K562 (cell line): ENCODE measurements around the gene MRPL41. TPM values are rescaled to one million over a fixed set of nuclear protein-coding genes. Genes with fewer than 3 reads are reported as not detected.

ENCODE experiments used
- ARID1B ChIP-seq: fragments of 450-650 bp; IDR thresholded peaks from 2 replicates; pipeline ENCODE4 v1.6.1; 2016; ENCODE audit warnings: antibody characterized with exemption, mild to moderate bottlenecking, inconsistent platforms
- ASH1L ChIP-seq: fragments of 450-650 bp; IDR thresholded peaks from 2 replicates; pipeline ENCODE4 v1.6.1; 2018; ENCODE audit warnings: borderline replicate concordance, mild to moderate bottlenecking, low read depth; ENCODE audit not compliant: partially characterized antibody
- GATAD2A ChIP-seq: fragments of 450-650 bp; IDR thresholded peaks from 2 replicates; pipeline ENCODE4 v1.6.1; 2017
- MEF2D ChIP-seq: conservative IDR thresholded peaks from 2 replicates; pipeline ENCODE4 v1.6.1; 2016; ENCODE audit warnings: low read depth, missing genetic modification characterization, missing compliant biosample characterization
- MIER1 ChIP-seq: fragments of 450-650 bp; IDR thresholded peaks from 2 replicates; pipeline ENCODE4 v1.6.1; 2016; ENCODE audit warnings: antibody characterized with exemption, mild to moderate bottlenecking, low read depth
- MYC ChIP-seq, 2 experiments: fragments of 250-450 bp in 1 of 2; sonication (Bioruptor Pico) in 1 of 2; IDR thresholded peaks; 2 replicates each; pipeline versions ENCODE4 v1.5.1 to v1.6.1; 2012 to 2021; ENCODE audit warnings: low read depth in 2 of 2, borderline replicate concordance in 1 of 2, improper control_type of control experiment in 1 of 2, low read length in 1 of 2, mild to moderate bottlenecking in 1 of 2, moderate library complexity in 1 of 2
- NFXL1 ChIP-seq: fragments of 450-650 bp; formaldehyde crosslinking; IDR thresholded peaks from 2 replicates; pipeline ENCODE4 v1.4.0; 2021; ENCODE audit warnings: mild to moderate bottlenecking
- POLR2A ChIP-seq: fragments of 450-650 bp; conservative IDR thresholded peaks from 2 replicates; pipeline ENCODE4 v1.6.1; 2016
- WHSC1 ChIP-seq: IDR thresholded peaks from one replicate; pipeline ENCODE4 v1.6.1; 2012; ENCODE audit warnings: low read length, control low read depth, inconsistent platforms
- ZNF3 ChIP-seq: fragments of 250-450 bp; sonication (Bioruptor Pico); IDR thresholded peaks from 2 replicates; pipeline ENCODE4 v1.5.0; 2021; ENCODE audit warnings: mild to moderate bottlenecking, moderate library complexity
- ZNF583 ChIP-seq: fragments of 250-450 bp; sonication (Bioruptor Pico); IDR thresholded peaks from 2 replicates; pipeline ENCODE4 v1.4.0; 2020
- ZNF764 ChIP-seq: fragments of 250-450 bp; sonication (Bioruptor Pico); IDR thresholded peaks from 2 replicates; pipeline ENCODE4 v1.4.0; 2020; ENCODE audit warnings: low read depth, mild to moderate bottlenecking, moderate library complexity
- polyA plus RNA-seq, 8 experiments: library from polyadenylated mRNA; depleted of rRNA in 4 of 8; stranded (reverse) in 5 of 8; unstranded in 3 of 8; fragments of >200 nt; fragmentation: Nextera tagmentation in 2 of 8; fragmentation: Illumina TruSeq in 1 of 8; extraction: Ambion mirVana in 2 of 8; extraction: Trizol in 1 of 8; gene quantifications; 2 replicates each; pipeline versions ENCODE4 v1.2.1 to v1.2.3, GENCODE V29; 2011 to 2014; ENCODE audit warnings: inconsistent platforms in 1 of 8, missing spikeins in 1 of 8
- total RNA-seq, 7 experiments: library from RNA; depleted of rRNA in 6 of 7; stranded (reverse); fragments of >200 nt in 6 of 7; fragmentation: Illumina TruSeq in 2 of 7; extraction: Trizol in 2 of 7; gene quantifications; 2 replicates each; pipeline versions ENCODE4 v1.2.1 to v1.2.3, GENCODE V29; 2011 to 2021; ENCODE audit warnings: low replicate concordance in 1 of 7
- TF ChIP-seq, protein P1 (sequence below): sonication (generic); formaldehyde crosslinking; IDR thresholded peaks from 2 replicates; pipeline ENCODE4 v1.8.1; 2023; ENCODE audit warnings: missing genetic modification reagents, mild to moderate bottlenecking, borderline replicate concordance
- TF ChIP-seq, protein P2 (sequence below): sonication (generic); formaldehyde crosslinking; IDR thresholded peaks from 2 replicates; pipeline ENCODE4 v1.8.0; 2022; ENCODE audit warnings: mild to moderate bottlenecking, missing genetic modification reagents
- TF ChIP-seq, protein P3 (sequence below), 2 experiments: fragments of 200-800 bp in 1 of 2; sonication (Bioruptor generic) in 1 of 2; sonication (generic) in 1 of 2; formaldehyde crosslinking in 1 of 2; IDR thresholded peaks in 1 of 2; conservative IDR thresholded peaks in 1 of 2; 2 replicates each; pipeline versions ENCODE4 v1.5.0 to v1.6.1; 2016 to 2020; ENCODE audit warnings: missing compliant biosample characterization in 1 of 2, missing genetic modification characterization in 1 of 2, missing genetic modification reagents in 1 of 2
- TF ChIP-seq, protein P4 (sequence below): fragments of 450-650 bp; formaldehyde crosslinking; IDR thresholded peaks from 2 replicates; pipeline ENCODE4 v1.4.0; 2022; ENCODE audit warnings: missing genetic modification characterization
- TF ChIP-seq, protein P5 (sequence below): IDR thresholded peaks from 2 replicates; pipeline ENCODE4 v1.6.1; 2014; ENCODE audit warnings: antibody characterized with exemption

MRPL41 gene
- total and polyA plus RNA-seq, 9 of the 15 experiments (the other 6 are each of a cell fraction or from before 2014, with no cell fraction given), result 2.6 to 259 (median 21.6) TPM

DNA sequence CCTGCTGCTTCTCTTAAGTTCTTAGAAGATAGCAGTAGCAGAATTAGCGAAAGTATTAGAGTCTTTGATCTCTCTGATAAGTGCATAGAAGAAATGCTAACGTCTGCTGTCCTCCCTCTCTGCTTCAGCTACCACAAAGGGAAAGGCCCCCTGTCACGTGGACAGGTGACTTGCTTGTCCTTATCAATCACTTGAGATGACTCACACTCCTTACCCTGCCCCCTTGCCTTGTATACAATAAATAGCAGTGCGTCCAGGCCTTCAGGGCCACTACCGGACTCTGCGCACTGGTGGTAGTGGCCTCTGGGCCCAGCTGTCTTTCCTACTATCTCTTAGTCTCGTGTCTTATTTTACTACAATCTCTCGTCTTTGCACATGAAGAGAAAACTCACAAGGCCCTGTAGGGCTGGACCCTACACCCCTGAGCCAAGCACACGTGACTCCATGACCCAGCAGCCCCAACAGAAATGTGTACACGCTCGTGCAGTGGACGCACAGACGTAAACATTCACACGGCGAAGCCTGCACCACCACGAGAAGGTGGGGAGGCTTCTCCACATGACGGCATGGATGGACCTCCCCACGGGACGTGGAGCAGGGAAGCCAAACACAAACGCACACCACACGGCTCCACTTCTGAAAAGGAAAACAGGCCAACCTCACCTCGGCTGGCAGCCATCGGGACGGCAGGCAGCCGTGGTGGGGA lies 39.8 kb upstream of the MRPL41 start (continued):
- TF ChIP-seq MYC (IDR thresholded peaks at IDR 0.05; ENCODE audit: low read depth, low read length) (peak; percentile 32; the same call in 1 of the 2 replicates), MYC (CRISPR knock-in tag; IDR thresholded peaks at IDR 0.05; ENCODE audit: borderline replicate concordance, low read depth) (no peak), NFXL1 (no peak), ZNF764 (CRISPR knock-in tag) (no peak), POLR2A (peak; percentile 68), ZNF3 (CRISPR knock-in tag) (no peak), MIER1 (no peak), GATAD2A (no peak), ASH1L (no peak), ARID1B (peak; percentile 79), WHSC1 (no peak), MEF2D (tag) (no peak), ZNF583 (CRISPR knock-in tag) (no peak)
- TF ChIP-seq, protein P1, sequence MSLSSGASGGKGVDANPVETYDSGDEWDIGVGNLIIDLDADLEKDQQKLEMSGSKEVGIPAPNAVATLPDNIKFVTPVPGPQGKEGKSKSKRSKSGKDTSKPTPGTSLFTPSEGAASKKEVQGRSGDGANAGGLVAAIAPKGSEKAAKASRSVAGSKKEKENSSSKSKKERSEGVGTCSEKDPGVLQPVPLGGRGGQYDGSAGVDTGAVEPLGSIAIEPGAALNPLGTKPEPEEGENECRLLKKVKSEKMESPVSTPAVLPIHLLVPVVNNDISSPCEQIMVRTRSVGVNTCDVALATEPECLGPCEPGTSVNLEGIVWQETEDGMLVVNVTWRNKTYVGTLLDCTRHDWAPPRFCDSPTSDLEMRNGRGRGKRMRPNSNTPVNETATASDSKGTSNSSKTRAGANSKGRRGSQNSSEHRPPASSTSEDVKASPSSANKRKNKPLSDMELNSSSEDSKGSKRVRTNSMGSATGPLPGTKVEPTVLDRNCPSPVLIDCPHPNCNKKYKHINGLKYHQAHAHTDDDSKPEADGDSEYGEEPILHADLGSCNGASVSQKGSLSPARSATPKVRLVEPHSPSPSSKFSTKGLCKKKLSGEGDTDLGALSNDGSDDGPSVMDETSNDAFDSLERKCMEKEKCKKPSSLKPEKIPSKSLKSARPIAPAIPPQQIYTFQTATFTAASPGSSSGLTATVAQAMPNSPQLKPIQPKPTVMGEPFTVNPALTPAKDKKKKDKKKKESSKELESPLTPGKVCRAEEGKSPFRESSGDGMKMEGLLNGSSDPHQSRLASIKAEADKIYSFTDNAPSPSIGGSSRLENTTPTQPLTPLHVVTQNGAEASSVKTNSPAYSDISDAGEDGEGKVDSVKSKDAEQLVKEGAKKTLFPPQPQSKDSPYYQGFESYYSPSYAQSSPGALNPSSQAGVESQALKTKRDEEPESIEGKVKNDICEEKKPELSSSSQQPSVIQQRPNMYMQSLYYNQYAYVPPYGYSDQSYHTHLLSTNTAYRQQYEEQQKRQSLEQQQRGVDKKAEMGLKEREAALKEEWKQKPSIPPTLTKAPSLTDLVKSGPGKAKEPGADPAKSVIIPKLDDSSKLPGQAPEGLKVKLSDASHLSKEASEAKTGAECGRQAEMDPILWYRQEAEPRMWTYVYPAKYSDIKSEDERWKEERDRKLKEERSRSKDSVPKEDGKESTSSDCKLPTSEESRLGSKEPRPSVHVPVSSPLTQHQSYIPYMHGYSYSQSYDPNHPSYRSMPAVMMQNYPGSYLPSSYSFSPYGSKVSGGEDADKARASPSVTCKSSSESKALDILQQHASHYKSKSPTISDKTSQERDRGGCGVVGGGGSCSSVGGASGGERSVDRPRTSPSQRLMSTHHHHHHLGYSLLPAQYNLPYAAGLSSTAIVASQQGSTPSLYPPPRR (CRISPR knock-in tag), result no peak; the same call in 1 of the 2 replicates
- TF ChIP-seq, protein P2, sequence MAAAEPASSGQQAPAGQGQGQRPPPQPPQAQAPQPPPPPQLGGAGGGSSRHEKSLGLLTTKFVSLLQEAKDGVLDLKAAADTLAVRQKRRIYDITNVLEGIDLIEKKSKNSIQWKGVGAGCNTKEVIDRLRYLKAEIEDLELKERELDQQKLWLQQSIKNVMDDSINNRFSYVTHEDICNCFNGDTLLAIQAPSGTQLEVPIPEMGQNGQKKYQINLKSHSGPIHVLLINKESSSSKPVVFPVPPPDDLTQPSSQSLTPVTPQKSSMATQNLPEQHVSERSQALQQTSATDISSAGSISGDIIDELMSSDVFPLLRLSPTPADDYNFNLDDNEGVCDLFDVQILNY (CRISPR knock-in tag), result 0 out of 2 replicates have a peak, but pooled peaks have one; percentile 27
- TF ChIP-seq, protein P3, sequence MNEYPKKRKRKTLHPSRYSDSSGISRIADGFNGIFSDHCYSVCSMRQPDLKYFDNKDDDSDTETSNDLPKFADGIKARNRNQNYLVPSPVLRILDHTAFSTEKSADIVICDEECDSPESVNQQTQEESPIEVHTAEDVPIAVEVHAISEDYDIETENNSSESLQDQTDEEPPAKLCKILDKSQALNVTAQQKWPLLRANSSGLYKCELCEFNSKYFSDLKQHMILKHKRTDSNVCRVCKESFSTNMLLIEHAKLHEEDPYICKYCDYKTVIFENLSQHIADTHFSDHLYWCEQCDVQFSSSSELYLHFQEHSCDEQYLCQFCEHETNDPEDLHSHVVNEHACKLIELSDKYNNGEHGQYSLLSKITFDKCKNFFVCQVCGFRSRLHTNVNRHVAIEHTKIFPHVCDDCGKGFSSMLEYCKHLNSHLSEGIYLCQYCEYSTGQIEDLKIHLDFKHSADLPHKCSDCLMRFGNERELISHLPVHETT (CRISPR knock-in tag; conservative IDR thresholded peaks at IDR 0.05 in 1 of 2, IDR thresholded peaks at IDR 0.05 in 1 of 2), result no peak
- TF ChIP-seq, protein P4, sequence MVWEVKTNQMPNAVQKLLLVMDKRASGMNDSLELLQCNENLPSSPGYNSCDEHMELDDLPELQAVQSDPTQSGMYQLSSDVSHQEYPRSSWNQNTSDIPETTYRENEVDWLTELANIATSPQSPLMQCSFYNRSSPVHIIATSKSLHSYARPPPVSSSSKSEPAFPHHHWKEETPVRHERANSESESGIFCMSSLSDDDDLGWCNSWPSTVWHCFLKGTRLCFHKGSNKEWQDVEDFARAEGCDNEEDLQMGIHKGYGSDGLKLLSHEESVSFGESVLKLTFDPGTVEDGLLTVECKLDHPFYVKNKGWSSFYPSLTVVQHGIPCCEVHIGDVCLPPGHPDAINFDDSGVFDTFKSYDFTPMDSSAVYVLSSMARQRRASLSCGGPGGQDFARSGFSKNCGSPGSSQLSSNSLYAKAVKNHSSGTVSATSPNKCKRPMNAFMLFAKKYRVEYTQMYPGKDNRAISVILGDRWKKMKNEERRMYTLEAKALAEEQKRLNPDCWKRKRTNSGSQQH (CRISPR knock-in tag), result no peak
- TF ChIP-seq, protein P5, sequence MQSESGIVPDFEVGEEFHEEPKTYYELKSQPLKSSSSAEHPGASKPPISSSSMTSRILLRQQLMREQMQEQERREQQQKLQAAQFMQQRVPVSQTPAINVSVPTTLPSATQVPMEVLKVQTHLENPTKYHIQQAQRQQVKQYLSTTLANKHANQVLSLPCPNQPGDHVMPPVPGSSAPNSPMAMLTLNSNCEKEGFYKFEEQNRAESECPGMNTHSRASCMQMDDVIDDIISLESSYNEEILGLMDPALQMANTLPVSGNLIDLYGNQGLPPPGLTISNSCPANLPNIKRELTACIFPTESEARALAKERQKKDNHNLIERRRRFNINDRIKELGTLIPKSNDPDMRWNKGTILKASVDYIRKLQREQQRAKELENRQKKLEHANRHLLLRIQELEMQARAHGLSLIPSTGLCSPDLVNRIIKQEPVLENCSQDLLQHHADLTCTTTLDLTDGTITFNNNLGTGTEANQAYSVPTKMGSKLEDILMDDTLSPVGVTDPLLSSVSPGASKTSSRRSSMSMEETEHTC, result peak; percentile 70; the same call in 1 of the 2 replicates
